GM21447 (cell line): ENCODE data around the gene SFXN3.

Experiments used
- ATAC-seq: cut with Tn5 transposase; IDR thresholded peaks from one replicate; pipeline ENCODE4 v1.9.1; 2021; ENCODE audit not compliant: unreplicated experiment

Gene SFXN3

DNA sequence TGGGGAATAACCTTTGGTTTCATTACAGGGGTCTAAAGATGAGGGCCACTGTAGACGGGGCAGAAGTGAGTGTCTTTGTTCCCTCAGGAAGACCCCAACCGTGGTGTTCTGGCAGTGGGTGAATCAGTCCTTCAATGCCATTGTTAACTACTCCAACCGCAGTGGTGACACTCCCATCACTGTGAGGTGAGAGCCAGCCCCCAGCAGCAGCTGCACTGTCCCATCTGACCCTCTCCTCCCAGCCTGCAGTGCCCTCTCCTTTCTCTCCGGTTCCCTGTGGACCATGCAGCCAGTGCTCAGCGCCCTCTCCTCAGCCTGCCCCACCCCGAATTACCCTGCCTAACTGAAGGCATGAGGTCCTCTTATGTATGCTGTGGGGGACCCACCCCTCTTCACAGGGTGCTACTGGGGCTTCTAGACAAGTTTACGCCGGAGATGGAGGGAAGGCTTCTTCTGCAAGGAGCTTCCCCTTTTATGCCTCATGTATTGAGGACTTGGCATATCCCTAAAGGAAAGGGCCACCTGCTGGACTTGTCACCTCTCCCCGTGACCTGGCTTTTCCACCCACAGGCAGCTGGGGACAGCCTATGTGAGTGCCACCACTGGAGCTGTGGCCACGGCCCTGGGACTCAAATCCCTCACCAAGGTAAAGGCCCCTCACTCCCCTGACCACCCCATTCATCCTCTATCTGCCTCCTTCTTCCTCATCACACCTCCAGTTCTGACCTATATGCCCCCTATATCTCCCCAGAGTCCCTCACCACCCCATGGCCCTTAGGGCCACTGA lies 5.1 kb downstream of the SFXN3 start:
- no peak for ATAC-seq

DNA sequence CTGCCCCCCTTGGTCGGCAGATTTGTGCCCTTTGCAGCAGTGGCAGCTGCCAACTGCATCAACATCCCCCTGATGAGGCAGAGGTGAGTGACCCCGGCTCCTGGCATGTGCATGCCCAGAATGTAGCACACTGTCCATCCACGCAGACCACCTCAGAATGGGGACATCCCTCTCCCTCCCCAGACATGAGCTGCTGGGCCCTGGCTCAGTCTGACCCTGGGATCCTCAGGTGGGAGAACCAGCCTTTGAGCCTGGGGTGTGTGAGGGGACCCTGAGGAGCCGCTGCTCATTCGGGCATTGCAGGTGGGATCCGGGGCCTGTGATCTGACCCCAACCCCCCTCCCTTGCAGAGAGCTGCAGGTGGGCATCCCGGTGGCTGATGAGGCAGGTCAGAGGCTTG lies 5.7 kb downstream of the SFXN3 start:
- no peak for ATAC-seq

GRCh38 chr10:101038484-101038883 lies 7.5 kb downstream of the SFXN3 start:
- no peak for ATAC-seq

DNA sequence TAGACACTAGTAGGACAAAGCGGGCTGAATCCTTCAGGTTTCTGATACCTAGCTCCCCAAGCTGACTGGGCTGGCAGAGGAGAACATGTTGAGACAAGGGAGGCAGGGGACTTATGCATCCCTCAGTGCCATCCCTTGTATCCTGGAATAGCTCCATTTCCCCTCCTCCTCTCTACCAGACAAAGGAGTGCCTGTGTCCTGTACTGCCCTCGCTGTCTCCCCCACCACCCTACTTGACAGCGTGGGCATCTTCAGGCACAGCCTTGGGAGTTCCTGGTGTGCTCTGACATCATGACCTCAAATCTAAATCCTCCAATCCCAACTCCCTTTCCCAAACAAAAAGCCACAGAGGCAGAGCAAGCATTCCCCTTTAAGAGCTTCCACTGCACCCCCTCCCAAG lies 9.0 kb downstream of the SFXN3 start:
- no peak for ATAC-seq

- no peak for ATAC-seq
These were observed 9.8 kb downstream of the SFXN3 start for GRCh38 chr10:101040851-101041250.

DNA sequence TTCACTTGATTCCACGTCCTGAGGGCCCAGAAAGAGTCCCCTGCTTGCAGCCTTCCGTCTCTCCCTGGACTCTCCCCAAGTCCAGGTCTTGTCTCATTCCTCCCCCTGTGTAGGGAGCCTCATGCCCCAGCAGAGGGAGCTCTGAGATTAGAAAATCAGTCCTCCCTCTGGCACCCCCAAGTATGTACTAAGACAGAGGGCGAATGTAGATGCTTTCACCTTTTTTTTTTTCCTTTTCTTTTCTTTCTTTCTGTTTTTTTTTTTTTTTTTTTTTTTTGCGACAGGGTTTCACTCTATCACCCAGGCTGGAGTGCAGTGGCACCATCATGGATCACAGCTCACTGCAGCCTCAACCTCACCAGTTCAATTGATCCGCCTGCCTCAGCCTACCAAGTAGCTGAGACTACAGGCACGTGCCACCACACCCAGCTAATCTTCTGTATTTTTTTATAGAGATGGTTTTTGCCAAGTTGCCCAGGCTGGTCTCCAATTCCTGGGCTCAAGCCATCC lies 10.3 kb downstream of the SFXN3 start:
- peak; percentile 62 for ATAC-seq

- ATAC-seq: no peak
These were observed 11.1 kb downstream of the SFXN3 start for GRCh38 chr10:101042118-101042517.

DNA sequence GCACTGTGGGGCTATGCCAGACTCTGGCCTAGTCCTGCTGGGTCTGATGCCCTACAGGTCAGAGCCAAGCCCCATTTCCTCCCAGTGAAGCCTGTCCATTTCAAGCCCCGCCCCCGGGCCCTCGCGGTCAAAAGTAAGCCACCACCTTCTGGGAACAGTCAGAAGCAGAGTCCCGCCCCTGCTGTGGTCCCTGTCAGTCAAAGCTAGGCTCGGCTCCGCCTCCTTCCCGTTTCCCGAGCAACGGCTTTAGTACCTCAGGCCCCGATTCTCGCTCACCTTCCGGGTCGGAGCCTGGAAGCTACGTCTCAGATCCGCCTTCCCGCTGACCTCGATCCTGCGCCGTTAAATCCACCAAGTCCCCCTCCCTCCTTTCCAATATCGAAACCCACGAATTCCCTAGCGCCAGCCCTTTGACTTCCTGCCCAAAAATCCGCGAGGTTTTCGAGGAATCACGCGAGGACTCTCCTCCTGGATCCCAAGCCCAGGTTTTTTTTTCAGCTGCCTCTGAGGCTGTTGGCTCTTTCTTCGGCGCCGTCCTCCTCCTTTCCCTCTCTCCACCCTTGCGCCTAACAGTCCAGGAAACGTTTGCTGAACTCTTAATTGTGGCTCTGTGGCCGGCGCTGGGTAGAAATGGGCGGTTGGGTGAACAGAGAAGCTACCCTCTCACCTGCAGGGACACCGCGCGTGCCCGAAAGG lies 11.8 kb downstream of the SFXN3 start:
- ATAC-seq: peak; percentile 91

- no peak for ATAC-seq
These were observed 12.3 kb downstream of the SFXN3 start for GRCh38 chr10:101043363-101043707.

DNA sequence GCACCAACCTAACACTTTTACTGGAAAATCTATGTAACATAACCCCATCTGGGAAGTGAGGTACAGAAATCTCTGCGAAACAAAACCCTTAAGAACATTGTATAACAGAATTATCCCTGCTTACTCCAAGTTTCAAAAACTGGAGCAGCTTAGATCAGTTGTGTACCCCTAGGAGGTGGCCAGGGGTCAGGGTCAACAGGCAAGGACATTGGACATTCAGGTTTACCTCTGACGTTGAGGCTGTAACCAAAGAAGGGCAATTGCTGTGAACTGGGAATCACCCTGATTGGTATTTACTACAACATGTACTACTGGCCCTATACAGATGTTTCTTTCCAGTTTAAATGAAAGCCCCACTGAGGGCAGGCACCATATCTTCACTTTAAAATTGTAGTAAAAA lies 13.1 kb downstream of the SFXN3 start:
- no peak for ATAC-seq

DNA sequence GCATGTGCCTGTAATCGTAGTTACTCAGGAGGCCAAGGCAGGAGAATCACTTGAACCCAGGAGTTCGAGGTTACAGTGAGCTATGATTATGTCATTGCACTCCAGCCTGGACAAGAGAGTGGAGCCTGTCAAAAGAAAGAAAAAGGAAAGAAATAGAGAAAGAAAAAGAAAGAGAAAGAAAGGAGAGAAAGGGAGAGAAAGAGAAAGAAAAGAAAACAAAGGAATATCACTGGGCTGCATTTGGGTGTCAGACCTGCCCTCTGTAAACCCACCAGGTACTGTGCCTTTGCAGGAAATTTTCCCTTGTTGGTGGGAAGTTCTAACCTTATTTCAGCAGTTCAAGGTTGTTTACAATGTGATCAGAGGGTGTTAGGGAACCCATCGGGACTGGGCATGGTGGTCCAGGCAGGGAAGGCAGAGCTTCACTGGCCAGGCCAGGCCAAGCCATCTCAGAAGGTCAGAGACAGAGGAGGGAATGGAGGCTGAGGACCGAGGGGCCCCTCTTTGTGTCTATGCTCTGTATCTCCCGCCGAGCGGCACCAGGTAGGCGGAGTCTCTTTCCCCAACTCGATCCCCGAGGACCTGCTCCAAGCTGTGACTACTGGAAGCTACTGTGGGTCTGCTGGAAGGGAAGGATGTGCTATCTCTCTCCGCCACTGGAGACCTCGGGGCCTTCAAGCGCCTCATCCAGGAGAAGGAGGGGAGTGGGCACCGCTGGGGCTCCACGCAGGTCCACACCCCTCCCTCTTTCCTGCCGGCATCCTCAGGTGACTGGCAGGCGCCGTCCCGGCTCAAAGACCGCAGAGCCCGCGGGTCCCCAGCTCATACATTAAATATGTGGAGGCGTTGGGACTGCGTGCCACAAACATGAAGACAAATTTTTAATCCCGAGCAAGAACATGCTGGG lies 15.6 kb downstream of the SFXN3 start:
- ATAC-seq: no peak

DNA sequence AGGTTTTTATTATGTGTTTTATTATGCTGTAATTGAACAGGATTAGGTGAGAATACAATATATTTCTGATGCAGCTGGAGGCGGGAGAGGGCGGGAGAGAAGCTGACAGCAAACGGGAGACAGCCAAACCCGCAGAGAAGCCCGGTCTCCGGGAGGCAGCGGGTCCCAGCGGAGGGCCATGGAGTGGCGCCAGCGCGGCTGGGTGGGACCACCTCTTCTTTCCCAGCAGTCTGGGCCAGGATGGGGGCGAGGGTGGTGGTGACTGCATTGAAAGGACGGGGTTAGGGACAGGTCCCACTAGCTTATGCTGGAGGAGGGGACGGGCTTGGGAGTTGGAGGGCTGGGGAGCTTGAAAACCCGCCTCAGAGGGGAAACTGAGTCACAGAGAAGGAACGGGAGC lies 16.2 kb downstream of the SFXN3 start:
- no peak for ATAC-seq

DNA sequence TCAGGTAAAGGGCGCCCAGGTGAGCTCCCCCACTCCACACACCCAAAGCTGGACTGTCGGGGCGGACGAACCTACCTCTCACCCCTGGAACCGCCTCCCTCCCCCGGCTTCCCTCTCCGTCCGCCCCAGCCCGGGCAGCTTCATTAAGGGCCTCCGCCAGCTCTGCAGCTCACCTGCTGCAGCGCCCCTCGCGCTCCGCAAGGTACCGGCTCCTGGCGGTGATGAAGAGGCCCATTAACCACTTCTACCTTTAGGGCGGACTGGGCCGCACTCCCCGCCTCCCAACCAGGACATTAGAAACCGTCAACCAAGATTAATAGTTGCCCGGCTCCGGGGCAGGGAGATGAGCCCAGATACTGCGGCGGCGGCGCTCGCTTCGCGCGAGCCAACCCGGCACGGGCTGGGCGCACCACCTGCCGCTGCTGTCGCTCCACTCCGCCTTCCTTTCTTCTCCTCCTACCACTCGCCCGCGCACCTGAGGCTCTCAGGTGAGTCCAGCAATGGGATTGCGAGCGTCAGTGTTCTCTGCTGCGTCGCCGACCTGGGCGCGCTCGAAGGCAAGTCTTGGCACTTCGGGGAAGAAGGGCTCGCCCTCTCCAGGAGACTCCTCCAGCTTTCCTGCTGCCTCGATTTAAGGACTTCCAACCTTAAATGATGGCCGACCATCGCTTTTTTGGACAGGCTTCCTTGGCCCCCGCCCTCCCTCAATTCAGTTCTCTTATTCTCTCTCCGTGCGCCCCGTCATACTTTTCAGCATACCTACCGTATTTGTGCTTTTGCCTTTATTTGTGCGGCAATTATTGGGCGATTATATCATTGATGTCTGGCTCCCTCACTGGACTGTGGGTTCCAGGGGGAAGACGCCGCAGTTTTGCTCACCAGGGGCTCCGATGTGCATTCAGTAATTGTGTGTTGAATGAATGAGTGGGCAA lies 17.2 kb downstream of the SFXN3 start:
- ATAC-seq: no peak

GRCh38 chr10:101050208-101051069 lies 19.4 kb downstream of the SFXN3 start:
- ATAC-seq: peak; percentile 65

DNA sequence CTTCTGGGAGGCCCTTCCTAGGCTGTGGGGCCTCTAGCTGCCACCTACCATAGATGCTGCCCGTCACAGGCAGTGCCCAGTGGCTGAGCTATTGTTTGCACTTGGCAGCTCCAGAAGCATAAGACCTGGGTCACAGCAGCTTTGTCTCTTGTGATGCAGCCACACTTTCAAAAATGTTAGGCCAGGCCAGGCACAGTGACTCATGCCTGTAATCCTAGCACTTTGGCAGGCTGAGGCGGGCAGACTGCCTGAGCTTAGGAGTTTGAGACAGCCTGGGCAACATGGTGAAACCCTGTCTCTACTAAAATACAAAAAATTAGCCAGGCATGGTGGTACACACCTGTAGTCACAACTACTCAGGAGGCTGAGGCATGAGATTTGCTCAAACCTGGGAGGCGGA lies 21.3 kb downstream of the SFXN3 start:
- ATAC-seq: no peak

GRCh38 chr10:101053516-101053915 lies 22.5 kb downstream of the SFXN3 start:
- no peak for ATAC-seq

DNA sequence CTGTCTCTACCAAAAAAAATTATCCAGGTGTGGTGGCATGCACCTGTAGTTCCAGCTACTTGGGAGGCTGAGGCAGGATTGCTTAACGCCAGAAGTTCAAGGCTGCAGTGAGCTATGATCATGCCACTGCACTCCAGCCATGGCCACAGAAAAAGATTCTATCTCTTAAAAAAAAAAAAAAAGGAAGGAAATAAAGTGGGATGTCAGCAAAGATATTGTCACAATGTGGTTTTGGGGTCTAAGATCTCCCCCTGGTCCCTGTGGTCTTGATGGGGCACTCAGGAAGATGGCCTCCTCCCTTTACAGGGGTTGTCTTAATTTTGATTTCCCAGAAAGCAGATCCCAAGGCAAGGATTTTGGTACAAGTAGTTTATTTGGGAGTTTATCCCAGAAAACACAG lies 23.3 kb downstream of the SFXN3 start:
- no peak for ATAC-seq

DNA sequence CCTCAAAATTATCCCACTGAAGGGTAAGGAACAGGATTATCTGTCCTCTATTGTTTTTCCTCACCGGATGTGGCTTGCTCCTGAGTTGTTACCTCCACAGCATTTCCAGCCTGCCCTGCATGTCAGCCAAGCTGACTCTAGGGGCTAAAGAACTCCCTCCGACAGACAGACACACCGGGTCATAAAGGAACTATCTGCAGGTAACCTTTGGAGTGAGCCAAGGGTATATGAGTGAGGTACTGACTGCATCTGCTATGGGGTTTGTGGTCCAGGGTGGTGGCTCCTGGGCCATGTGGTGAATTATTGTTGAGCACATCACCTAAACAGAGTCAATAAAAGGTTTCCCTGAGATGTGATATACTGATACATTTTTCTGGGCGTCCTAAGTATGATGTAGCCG lies 23.8 kb downstream of the SFXN3 start:
- no peak for ATAC-seq

DNA sequence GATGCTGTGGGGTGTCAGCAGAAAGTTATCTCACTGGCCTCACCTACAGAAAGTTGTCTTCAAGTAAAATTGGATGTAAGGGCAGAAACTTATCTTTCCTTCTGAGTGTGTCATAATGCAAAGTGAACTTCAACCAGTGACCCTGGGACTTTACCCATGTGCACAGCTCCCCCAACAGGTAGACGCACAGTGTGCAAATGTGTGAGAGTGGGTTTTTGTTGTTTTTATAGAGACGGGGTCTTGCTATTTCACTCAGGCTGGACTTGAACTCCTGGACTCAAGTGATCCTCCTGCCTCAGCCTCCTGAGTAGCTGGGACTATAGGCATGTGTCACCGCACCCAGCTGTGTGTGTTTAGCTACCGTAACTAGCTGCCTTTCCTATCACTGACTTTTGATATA lies 24.4 kb downstream of the SFXN3 start:
- no peak for ATAC-seq
